Urothelium cell line (cell line): Measurements from ENCODE around the gene TMEM200C.

ENCODE experiments used
- DNase-seq: peaks from one replicate; pipeline ENCODE4 v3.0.0; 2011; ENCODE audit warnings: low spot score, mixed read lengths
- FAIRE-seq: peaks from 2 replicates; lab custom pipeline; 2011; peaks lifted over from hg19 to GRCh38; lab: Jason Lieb, UNC

The TMEM200C gene

DNA sequence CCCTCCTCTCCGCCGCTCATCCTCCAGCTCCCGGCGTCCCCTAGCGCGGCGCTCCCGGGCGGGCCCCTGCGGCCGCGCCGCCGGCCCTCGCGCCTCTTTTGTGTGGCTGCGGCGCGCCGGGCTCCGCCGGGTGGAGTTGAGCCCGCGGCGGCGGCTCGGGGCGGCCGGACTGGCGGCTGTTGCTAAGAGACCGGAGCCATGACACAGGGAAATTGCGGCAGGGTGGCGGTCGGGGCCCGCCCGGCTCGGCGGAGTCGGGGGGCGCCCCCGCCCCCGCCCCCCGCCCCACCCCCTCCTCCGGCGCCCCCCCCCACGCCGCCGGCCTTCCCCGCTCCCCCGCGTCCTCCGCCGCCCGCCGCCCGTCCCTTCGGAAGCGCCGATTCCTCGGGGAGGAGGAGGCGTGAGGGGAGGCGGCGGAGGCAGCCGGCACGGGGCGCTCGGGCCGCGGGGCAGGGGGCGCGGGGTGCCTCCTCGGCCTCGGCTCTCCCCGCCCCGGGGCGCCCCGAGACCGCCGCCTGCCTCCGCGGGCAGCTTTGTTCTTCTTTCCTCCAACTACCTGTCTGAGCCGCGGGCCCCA lies at the start of gene TMEM200C:
TMEM200C (minus strand) TSS at position 224 of the 577 bp plus-strand sequence. CDS start 3,459 bp downstream, outside the sequence.
- FAIRE-seq = no peak
- peak; percentile 82 for DNase-seq

DNA sequence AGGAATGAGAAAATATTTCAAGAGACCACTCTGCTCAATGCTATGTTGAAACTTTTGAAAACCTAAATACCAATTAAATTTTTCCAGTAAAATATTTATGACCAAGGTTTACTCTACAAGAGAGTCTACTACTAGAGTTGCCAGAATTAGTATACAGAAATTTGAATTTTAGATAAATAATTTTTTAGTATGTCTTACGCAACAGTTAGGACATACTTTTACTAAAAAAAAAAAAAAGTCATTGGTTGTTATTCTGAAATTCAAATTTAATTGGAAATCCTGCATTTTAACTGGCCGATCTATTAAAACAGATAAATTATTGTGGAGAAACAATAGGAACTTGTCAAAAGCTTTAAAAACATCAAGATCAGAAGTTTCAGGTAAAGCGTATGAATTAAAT lies 49.1 kb upstream of the TMEM200C start:
- FAIRE-seq (no peak), DNase-seq (no peak)

DNA sequence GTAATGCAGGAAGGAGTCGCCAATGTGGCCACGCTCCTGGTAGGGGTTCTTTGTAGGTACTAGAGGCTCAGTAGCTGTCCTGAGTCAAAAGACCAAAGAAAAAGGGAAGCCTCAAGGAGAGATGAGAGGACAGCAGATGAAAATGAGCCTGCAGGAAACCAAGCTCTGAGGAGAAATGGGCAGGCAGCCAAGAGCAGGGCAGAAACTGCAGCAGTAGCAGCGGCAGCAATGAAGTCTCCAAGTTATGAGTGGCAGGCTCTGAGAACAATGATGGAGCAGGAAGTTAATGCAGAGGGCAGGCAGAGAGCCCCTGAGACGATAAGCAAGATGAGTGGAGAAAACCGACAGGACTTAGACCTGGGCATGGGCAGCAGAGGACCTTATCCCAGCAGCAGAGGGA lies 48.2 kb upstream of the TMEM200C start:
- DNase-seq (peak; percentile 56), FAIRE-seq (no peak)

DNA sequence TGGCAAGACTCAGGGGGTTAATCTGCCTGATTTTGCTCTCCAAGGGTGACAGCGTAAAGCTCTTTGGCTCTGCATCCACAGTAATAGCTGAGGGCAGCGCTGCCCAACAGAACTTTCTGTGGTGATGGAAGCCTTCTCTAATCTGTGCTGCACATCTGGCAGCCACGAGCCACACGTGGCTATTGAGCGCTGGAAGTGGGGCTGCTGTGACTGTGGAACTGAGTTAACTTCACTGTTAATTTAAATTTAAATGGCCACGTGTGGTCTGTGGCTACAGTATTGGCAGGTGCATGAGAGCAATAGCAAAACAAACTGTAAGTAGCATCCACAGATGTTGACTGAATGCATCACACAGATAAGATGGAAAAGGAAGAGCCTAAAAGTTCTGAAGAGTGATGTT lies 47.3 kb upstream of the TMEM200C start:
- DNase-seq (no peak), FAIRE-seq (no peak)

DNA sequence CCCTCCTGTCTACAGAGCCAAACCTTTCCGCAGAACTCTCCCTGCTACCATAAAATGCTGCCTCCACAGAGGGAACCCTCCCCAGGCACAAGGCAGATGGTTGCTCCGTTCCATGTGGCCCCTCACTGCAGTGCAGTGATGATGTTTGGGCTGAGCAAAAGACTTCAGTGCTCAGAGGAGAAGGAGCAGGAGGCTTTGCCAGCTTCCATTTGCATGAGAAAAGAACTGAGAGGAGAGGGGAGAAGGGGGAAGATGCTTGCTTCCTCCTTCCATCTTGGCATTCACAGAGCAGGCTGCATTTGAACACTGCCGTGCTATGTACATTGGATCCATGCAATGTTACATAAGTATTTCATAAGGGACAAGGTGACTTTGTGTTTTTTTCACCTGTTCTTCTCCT lies 46.6 kb upstream of the TMEM200C start:
- no peak for DNase-seq
- FAIRE-seq = no peak

DNA sequence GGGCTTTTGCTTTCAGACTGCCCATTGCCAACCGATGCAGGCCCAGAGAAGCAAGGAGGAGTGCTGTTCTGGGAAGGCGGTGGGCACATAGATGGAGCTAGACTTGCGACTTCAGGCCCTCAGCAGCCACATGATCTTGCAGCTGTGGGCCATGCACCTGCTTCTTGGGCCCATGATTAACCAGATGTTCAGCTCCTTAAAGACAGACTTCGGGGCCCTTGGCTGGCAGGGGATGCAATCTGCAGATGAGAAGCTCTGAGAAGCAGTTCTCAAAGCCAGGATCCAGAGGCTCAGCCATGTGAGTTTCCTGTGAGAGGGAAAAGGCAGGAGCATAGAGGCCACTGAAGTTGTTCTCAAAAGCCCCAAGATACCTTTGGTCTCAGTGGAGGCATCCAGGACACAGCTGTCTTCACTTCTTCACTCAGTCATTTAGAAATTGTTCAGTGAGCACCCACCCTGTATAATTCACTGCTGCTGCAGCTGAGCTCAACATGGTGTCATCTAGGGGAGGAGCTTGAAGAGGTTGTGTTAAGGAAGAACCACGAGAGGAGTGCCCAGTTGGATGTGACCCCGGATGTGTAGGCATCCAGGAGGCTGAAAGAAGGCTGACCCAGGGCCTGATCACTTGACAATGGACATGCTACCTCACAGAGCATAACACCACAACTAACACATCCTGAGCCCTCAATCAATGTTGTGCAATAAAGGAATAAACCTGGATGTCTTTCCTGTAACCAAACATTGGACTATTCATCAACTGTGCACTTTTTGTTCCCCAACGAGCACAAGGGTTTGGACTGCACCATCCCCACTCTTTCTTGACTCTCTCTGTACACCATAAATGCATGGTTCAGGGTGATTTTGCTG lies 44.7 kb upstream of the TMEM200C start:
- no peak for DNase-seq
- peak; percentile 50 for FAIRE-seq

DNA sequence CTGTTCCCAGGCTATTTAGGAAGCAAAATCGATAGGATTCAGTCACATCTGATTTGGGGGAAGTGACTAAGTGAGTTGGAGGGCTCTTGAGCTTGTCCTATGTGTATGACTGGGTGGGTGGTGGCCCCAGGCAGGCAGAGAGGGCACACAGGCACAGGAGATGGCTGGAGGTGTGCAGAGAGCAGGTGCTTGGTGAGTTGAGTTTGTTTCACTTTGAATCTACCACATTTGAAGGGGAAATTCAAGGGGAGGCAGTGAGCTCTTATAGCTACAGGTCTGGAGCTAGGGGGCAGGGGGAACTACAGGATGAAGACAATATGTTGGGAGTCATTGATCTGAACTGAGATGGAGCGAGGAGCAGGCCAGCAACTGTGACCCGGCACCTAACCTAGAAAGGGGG lies 42.5 kb upstream of the TMEM200C start:
- no peak for FAIRE-seq
- no peak for DNase-seq

DNA sequence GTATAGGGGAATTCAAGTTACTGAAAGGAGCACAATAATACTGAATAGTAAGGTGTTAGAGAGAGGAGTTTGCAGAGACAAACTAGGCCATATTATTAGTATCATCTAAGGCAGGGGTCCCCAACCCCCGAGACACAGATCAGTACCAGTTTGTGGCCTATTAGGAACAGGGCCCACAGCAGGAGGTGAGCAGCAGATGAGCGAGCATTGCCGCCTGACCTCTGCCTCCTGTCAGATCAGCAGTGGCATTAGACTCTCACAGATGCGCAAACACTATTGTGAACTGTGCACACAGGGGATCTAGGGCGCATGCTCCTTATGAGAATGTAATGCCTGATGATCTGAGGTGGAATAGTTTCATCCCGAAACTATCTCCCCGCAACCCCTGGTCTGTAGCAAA lies 41.8 kb upstream of the TMEM200C start:
- DNase-seq (no peak), FAIRE-seq (peak; percentile 42)

DNA sequence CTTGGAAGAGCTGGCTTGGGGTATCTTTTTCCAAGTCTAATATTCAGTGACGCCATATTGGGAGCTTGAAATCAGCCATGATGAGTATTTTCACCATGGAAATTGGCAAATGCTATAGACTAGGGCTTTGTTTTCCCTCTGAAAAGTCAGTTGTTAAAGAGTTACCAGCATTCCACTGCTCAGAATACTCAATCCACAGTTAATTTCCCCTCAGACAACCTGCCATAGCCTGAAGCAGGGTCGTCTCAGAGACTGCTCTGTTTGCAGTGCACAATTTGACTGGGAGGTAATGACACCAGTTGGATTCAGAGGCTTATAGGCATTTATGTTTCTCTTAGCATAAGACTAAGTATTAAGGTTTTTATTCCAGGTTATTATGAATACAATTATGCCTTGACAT lies 35.5 kb upstream of the TMEM200C start:
- DNase-seq (no peak), FAIRE-seq (no peak)

DNA sequence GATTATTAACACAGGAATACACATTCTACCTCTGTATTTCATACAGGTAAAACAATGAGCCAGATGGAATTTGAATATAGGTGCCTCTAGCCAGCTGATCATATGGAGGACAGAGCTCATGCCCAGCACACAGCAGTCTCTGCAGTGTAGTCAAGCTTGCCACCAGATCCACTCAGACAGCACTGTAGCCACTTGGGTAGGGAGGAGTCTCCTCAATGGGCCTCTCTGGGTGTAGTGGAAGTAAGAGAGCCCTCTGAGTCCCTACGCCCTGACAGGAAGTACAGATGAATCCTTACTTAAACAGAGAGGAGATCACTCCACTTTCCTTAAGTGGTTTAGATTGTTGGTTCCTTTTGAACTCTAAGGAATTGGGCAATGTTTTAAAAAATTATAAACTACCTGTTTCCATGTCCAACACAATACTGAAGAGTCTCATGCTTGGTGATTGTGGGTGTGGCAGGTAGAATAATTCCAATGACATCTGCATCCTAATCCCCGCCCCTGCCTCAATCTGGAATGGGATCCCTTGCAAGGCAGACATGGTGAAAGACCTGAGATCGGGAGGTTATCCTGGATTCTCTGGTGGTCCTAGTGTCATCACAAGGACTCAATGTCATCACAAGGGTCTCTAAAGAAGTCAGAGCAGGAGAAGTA lies 23.0 kb upstream of the TMEM200C start:
- FAIRE-seq (no peak), DNase-seq (no peak)

DNA sequence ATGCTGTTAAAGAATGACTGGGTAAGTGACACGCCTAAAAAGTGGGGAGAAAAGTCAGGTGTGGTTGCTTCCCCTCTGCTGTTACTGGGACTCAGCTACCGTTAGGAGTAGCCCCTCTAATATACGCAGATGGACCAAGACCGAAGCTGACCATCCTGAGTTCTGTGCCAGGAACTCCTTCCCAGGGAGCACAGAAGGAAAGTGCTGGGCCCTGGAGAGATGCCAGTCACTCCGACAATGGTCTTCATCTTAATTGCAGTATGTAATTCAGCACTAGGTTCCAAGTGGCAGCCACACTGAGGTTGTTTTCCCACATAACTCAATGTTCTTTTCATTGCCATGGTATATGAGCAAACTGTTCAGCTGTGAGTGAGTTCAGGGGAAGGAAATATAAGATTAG lies 19.6 kb upstream of the TMEM200C start:
- peak; percentile 90 for FAIRE-seq
- no peak for DNase-seq

DNA sequence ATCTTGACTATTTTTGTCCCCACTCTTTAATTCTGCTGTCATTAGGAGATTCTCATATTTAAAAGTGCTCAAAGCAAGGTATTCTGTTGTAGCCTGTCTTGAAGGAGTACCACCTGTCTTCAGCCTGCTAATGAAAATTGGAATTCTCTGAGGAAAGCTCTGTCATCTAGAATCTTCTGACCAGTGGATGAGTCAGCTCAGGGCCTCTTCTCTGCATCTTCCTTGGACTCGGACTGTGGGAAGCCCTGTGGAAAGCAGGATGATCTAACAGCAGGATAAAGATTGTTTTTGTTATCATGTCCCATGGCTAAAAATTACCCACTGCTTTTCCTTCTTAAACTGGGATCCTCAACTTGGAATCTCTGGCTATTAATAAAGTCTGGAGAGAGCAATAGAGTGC lies 18.7 kb upstream of the TMEM200C start:
- FAIRE-seq (no peak), DNase-seq (no peak)

DNA sequence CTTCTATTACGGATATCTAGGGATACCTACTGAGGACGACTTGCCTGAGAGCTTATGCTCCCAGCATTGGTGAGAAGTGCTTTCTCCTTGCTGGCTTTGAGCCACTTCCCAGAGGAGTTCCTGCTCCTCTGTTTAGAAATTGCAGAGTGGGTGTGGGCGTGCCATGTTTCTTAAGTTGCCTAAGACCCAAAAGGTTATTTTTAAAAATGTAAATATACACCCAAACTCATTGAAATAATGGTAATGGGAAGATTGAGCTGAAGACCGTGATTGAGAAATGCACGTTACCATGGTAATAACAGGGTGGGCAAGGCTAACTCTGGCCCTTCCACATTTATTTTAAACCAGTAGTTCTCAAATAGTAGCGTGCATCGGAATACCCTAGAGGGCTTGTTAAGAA lies 17.2 kb upstream of the TMEM200C start:
- FAIRE-seq (no peak), DNase-seq (no peak)

DNA sequence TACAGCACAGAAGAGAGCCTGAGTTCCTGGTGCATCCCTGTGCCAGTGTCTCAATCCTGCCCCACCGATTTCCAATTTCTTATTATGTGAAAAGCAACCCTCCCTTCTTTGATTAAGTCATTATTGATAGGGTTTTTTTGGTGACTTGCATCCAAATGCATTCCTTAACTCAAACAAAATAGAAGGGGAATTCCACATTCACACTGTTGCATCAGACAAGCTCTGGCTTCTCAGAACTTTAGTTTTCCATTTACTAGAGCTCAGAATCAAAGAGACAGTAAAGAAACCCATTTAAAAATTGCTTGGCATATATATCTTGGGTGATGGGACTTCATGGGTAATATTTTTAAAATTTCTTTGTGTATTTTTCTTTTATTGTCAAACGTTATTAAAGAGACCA lies 13.8 kb upstream of the TMEM200C start:
- FAIRE-seq (no peak), DNase-seq (no peak)

DNA sequence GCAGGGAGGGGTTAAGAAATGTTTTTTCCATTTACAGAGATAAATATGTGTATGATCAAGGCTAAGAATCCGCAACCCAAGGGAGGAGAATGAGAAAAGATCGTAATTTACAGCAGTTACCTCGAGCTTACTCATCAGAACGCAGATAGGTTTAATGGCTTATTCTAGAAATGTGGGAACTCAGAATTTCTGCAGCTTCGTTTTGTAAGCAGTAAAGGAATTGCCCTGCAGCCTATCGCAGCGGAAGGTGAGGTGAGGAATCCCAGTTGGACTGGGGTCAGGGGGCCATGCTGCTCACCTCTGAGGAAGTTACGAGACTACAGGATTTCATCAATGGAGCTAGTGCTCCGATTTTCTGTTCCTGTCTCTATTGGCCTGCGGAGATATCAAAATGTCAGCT lies 8.1 kb upstream of the TMEM200C start:
- peak; percentile 53 for FAIRE-seq
- no peak for DNase-seq

DNA sequence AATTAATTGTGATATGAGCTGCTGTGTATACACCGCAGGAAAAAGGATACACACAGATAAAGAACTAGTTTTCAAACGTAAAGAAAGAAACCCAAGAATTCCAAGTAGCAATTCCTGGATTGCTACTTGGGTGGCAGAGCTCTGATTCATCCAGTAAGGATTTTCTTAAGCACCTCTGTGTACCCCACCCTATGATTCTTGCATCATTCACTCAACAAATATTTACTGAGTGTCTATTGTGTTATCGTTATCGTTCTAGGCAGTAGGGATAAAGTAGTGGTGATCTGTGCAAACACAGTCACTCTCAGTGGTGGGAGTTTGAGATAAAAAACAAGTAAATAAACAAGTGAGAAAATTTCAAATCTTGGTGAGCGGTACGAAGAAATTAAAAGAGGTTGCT lies 4.9 kb upstream of the TMEM200C start:
- FAIRE-seq (peak; percentile 73), DNase-seq (peak; percentile 84)

DNA sequence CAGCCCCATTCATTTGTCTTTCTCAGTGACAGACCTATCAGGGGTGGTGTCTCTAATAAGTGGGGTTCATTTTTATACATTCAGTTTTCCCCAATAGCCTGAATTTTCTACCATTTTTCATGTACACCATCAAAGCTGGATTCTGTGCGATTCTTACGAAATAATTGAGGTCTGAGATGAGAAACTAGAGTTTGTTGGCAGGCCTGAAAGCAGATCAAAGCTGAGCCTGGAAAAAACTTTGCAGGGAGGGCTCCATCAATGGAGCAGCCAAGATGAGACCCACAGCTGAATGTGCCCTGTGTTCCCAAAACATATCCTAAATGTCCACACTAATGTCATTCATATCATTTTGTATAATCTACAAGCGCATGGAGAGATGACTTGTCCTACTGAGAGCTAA lies 4.5 kb upstream of the TMEM200C start:
- DNase-seq (peak; percentile 44), FAIRE-seq (peak; percentile 81)

DNA sequence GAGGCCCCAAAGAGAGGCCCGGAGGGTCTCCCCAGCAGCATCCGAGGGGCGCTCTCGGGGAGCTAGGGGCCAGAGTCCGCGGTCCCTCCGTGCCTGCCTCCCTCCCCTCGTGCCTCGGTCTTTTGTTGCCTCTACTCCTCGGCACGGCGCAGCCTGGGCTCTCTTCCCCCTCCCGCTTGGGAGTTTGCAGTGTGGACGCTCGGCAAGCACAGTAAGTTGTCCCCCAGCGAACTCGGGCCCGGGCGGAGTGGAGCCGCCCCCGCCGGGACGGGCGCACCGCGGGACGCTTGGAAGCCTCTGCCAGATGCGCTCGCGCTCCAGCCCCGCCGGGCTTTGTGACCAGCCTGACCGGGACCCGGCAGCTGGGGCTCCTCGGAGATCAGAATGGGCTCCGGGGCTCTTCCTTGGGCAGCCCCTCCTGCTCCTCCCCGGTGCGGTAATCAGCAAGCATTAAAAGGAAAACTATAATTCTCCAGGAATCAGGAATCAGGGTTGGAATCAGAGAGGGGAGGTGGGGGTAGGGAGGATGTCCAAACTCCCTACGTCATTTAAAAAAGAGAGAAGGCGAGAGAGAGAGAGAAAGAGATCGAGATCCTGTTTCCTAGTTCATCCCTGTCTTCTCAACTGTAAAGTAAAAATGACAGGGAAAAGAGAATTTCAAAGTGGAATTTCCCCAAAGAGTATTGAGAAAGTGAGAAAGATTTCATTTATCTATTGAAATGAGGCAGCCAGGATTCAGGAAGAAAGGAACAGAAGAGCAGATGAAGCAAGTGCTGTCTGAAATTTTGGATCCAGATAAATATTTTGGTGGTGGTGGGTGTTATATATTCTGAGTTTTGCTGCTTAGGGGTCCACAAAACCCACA lies 786 bp upstream of the TMEM200C start:
- DNase-seq (peak; percentile 83), FAIRE-seq (peak; percentile 93)

DNA sequence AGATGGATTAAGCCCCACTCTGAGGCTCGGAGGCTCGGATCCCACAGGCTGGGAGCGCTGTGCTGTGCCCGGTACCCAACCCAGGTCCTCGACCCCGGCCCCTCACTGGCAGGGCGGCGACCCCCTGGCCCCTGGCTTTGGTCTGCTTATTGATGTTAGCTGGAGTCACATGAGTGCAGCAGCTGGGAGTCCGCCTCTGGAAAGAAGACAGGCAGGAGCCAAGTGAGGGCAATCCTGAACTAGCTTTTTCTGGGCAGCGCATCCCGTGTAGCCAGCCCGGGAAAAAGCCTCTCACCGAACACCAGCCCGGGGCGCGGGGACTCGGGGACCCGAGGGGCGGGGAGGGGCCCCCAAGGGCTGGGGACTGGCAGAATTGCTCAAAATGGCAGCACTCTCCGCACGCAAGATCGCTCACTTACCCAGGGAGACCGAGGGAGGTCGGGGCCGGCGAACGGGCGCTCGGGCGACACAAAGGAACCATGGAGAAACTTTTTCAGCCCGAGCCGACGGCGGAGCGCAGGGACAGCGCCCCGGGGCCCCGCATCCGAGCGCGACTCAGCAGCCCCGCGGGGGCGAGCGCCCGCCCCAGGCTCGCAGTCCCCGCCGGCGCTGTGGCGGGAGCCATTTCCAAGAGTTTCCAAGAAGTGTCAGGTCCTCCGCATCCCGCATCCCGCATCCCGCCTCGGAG lies 567 bp downstream of the TMEM200C start:
- FAIRE-seq = no peak
- peak; percentile 65 for DNase-seq

DNA sequence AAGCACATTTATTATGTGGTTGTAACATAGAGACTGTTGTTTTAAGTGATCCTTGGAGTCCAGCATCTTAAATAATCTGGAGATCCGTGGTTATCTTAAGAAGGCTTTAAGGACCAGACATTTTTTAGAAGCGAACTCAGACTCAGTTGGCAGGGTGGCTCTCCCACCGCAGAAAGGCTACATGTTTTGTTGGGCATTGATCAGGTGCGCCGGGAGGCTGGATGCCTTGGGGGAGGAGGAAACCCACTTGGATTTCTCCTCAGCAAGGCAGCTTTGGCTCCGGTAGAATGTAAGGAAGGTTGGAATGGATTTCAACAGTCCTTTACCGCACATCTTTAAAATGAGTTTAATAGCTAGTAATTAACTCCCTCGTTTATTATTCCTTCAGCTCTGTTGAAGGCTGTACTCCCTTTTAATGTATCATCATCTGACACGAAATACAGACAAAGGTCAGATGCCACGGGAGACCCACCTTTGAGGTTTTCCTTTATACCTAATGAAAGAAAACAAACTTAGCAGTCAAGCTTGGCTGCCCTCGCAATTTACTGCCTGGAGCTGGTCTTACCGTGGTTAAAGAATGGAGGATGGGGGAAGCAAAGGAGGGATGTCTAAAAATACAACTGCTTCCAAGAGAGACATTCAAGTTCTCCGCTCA lies 1.2 kb downstream of the TMEM200C start:
- no peak for FAIRE-seq

More for the DNA sequence above, 1.2 kb downstream of the TMEM200C start:
- no peak for DNase-seq
